HG02938 (cell line): Measurements from ENCODE around the gene SAPCD1.
"Not testable (repeated sequence)": the region's sequence is repeated elsewhere in the genome, so short reads cannot be mapped to it uniquely, and the experiment has no call there.

ENCODE experiments used
- ATAC-seq: cut with Tn5 transposase; IDR thresholded peaks from one replicate; pipeline ENCODE4 v1.9.1; 2021; ENCODE audit warnings: mild to moderate bottlenecking, moderate library complexity; ENCODE audit not compliant: unreplicated experiment

The SAPCD1 gene

GRCh38 chr6:31795616-31796298 is 33.3 kb downstream of the SAPCD1 start, which contains the start of gene VARS1:
VARS1 (minus strand) TSS chr6:31795752; CDS start chr6:31795217, 535 bp downstream.
- peak; percentile 56 for ATAC-seq

DNA sequence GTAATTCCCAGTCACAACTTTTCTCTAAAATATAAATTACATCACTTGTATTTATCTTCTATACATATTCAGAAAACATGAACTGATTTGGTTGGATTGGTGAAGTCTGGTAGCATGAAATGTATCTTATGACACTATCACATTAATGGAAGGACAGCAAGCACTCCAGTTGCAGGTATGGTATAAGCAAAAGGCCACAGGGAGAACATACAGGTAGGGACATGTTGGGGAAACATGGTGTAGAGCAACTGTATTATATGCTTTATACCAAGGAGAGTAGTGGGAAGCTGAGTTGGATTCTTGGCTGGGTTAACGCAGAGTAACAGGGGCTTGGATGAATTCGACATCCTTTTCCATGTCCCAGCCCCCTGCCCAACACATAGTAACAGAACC is 34.5 kb downstream of the SAPCD1 start:
- ATAC-seq: no peak

DNA sequence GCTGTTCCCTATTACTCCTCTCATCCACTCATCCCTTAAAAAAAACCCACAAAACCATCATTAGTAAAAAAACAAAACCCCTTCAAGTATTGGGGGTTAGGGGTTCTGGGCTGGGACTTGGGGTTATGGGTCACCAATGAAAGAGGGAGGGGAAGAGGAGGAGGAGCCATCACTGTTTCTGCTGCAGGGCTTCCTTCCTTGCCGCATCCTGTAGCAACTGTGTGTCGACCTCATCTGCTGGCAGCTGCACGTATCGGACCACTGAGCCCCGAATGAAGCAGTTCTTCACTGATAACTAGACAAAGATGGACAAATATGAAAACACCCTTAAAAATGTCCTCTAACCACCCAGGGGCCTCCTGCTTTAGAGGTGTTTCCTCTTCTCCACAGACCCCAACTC is 35.1 kb downstream of the SAPCD1 start:
- ATAC-seq: no peak

- ATAC-seq: no peak
These were observed 37.3 kb downstream of the SAPCD1 start for GRCh38 chr6:31799781-31800180.

DNA sequence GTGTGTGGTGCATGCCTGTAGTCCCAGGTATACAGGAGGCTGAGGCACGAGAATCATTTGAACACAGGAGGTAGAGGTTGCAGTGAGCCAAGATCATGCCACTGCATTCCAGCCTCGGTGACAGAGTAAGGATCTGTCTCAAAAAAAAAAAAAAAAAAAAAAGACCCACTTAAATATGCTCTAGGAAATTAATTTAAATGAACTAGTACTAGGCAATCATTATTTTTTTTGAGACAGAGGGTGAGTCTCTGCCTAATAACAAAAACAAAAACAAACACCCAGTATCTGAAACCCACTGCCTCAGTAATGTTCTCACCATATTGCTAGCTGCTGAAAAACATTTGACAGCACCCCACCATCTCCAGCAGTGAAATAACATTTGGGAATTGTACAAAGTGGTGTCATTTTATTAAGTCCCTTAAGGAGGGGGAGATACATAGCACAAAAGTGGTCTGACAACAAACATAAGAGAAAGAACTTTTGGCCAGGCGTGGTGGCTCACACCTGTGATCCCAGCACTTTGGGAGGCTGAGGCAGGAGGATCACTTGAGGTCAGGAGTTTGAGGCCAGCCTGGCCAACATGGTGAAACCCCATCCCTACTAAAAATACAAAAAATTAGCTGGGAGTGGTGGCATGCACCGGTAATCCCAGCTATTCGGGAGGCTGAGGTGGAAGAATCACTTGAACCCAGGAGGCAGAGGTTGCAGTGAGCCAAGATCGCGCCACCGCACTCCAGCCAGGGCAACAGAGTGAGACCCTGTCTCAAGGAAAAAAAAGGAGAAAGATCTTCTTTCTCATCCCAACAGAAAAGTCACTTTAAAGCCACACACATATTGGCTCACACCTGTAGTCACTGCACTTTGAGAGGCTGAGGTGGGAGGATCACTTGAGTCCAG is 38.8 kb downstream of the SAPCD1 start:
- not testable (repeated sequence) for ATAC-seq

DNA sequence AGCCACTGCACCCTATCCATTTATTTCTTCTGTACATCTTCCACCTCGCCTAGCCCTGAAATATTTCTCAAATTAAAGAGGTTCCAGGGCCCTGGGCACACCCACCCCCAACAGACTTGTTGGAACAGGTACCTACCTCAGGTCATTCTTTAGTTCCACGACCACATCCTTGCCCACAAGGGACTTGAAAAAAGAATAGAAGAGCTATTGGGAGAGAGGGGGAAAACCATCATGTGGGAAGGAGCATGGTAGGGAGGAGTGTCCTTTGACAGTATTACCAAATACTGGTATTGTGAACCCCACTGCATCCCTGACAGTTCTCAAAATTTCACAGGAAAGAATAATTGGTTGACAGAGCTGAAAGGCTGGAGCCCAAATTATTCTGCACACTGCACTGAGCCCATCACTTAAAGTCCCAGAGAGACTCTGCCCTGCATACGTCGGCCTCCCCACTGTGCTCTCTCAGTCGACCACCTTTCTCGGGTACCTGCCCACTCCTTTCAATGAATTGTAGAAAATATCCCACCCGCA is 43.5 kb downstream of the SAPCD1 start:
- peak; percentile 10 for ATAC-seq

GRCh38 chr6:31806470-31807272 is 44.2 kb downstream of the SAPCD1 start, which contains the start of gene LSM2:
LSM2 (minus strand) TSS chr6:31806966; CDS start chr6:31806757, 209 bp downstream.
- ATAC-seq: peak; percentile 84

- not testable (repeated sequence) for ATAC-seq
These were observed 46.1 kb downstream of the SAPCD1 start for GRCh38 chr6:31808599-31808998.

GRCh38 chr6:31811645-31812044 is 49.2 kb downstream of the SAPCD1 start:
- no peak for ATAC-seq

DNA sequence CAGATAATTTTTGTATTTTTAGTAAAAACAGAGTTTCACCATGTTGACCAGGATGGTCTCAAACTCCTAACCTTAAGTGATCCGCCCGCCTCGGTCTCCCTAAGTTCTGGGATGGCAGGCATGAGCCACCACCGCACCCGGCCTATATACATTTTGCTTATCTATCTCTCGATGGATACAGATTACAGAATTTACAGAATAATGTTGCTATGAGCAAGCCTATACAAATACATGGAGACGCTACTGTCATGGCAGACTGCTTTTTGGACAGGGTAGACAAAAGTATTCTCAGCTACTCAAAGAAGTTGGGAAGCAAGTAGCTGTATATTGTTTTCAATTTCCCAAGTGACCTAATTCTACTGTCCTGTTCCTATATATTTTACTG is 51.0 kb downstream of the SAPCD1 start:
- no peak for ATAC-seq
